Measurements from ENCODE around the gene SETD1B. TPM values are rescaled to one million over a fixed set of nuclear protein-coding genes. Genes with fewer than 3 reads are reported as not detected.

SETD1B gene
- total RNA-seq, 1 donor from 2014 or later: 25.3 TPM

DNA sequence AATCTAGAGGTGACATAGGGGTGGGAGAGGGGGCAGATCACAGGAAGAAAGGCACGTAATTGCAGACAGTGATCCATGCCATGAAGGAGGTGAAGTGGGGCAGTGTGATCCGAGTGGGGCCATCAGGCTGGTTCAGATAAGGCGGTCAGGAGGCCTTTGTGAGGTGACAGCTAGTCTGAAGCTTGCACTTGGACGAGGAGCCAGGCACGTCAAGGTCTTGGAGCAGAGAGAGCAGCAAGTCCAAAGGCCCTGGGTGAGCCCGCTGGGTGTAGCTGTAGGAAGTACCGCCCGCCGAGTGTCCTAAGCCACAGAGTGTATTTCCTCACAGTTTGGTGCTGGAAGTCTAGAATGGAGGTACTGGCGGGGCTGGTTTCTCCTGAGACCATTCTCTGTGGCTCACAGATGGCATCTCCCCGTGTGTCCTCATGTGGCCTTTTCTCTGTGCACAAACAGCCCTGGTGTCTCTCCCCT, 33.9 kb upstream of the SETD1B start:
- TF ChIP-seq, protein P1, sequence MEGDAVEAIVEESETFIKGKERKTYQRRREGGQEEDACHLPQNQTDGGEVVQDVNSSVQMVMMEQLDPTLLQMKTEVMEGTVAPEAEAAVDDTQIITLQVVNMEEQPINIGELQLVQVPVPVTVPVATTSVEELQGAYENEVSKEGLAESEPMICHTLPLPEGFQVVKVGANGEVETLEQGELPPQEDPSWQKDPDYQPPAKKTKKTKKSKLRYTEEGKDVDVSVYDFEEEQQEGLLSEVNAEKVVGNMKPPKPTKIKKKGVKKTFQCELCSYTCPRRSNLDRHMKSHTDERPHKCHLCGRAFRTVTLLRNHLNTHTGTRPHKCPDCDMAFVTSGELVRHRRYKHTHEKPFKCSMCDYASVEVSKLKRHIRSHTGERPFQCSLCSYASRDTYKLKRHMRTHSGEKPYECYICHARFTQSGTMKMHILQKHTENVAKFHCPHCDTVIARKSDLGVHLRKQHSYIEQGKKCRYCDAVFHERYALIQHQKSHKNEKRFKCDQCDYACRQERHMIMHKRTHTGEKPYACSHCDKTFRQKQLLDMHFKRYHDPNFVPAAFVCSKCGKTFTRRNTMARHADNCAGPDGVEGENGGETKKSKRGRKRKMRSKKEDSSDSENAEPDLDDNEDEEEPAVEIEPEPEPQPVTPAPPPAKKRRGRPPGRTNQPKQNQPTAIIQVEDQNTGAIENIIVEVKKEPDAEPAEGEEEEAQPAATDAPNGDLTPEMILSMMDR (IDR thresholded peaks at IDR 0.05; ENCODE audit: unreplicated experiment): no peak
- Mint-ChIP-seq H3K27me3 (ENCODE audit: unreplicated experiment) (no peaks in the 10 kb centered on the region), H3K4me1 (ENCODE audit: unreplicated experiment) (no peaks in the 10 kb centered on the region), H3K27ac (ENCODE audit: unreplicated experiment) (no peak overlapping the region), H3K4me3 (ENCODE audit: unreplicated experiment) (peak overlapping the region; percentile 65), H3K36me3 (ENCODE audit: low read depth, unreplicated experiment) (no peaks in the 10 kb centered on the region), H3K9me3 (ENCODE audit: unreplicated experiment) (no peaks in the 10 kb centered on the region)
- DNase-seq (ENCODE audit: low spot score): no peak

GRCh38 chr12:121770388-121770787, 33.4 kb upstream of the SETD1B start:
- no peaks in the 10 kb centered on the region for H3K4me1 Mint-ChIP-seq (ENCODE audit: unreplicated experiment)

DNA sequence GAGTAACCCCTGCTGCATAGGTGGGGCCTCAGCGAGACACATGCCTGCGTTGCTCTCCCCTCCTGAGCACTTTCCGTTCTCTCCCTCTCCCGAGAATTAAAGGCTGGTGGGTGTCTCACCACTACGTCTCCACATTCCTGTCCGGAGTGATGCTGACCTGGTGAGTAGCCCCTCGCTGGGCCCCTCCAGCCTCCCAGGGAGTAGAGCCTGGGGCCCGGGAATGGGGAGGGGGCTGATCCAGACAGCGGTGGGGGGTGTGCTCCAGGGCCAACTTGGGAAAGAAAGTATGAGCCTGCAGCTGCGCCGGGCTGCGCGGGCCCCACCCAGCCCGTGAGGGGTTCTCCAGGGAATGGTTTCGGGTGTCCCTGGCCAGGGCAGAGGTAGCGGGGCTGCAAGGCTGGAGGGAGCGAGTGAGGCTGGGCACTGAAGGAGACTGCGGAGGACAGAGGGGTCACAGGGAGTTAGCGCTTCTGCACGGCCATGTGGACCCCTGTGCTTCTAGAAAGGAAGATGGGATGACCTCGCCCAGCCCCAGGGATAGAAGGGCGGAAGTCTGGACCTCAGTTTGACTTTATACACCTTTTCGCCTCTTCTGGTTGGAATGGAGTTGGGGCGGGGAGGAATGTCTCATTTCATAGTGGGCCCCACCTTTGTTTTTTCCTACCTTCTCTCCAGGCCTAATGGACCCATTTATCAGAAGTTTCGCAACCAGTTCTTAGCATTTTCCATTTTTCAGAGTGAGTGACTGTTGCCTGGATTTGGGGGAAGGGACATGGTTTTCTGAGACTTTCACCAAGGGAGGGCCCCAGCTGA, 32.8 kb upstream of the SETD1B start:
- DNase-seq (ENCODE audit: low spot score): no peak
- Mint-ChIP-seq H3K9me3 (ENCODE audit: unreplicated experiment) (no peaks in the 10 kb centered on the region), H3K27me3 (ENCODE audit: unreplicated experiment) (peaks cover 1% of the 10 kb centered on the region), H3K27ac (ENCODE audit: unreplicated experiment) (no peak overlapping the region), H3K4me3 (ENCODE audit: unreplicated experiment) (no peak overlapping the region), H3K4me1 (ENCODE audit: unreplicated experiment) (no peaks in the 10 kb centered on the region), H3K36me3 (ENCODE audit: low read depth, unreplicated experiment) (no peaks in the 10 kb centered on the region)
- TF ChIP-seq, protein P1 (IDR thresholded peaks at IDR 0.05; ENCODE audit: unreplicated experiment): no peak

More at GRCh38 chr12:121770388-121770787, 33.4 kb upstream of the SETD1B start:
- H3K27ac Mint-ChIP-seq (ENCODE audit: unreplicated experiment): no peak overlapping the region
- H3K4me3 Mint-ChIP-seq (ENCODE audit: unreplicated experiment): no peak overlapping the region
- peaks cover under 1% of the 10 kb centered on the region for H3K27me3 Mint-ChIP-seq (ENCODE audit: unreplicated experiment)
- no peaks in the 10 kb centered on the region for H3K36me3 Mint-ChIP-seq (ENCODE audit: low read depth, unreplicated experiment)
- no peaks in the 10 kb centered on the region for H3K9me3 Mint-ChIP-seq (ENCODE audit: unreplicated experiment)
- DNase-seq (ENCODE audit: low spot score): no peak
- TF ChIP-seq, protein P1 (IDR thresholded peaks at IDR 0.05; ENCODE audit: unreplicated experiment): no peak

DNA sequence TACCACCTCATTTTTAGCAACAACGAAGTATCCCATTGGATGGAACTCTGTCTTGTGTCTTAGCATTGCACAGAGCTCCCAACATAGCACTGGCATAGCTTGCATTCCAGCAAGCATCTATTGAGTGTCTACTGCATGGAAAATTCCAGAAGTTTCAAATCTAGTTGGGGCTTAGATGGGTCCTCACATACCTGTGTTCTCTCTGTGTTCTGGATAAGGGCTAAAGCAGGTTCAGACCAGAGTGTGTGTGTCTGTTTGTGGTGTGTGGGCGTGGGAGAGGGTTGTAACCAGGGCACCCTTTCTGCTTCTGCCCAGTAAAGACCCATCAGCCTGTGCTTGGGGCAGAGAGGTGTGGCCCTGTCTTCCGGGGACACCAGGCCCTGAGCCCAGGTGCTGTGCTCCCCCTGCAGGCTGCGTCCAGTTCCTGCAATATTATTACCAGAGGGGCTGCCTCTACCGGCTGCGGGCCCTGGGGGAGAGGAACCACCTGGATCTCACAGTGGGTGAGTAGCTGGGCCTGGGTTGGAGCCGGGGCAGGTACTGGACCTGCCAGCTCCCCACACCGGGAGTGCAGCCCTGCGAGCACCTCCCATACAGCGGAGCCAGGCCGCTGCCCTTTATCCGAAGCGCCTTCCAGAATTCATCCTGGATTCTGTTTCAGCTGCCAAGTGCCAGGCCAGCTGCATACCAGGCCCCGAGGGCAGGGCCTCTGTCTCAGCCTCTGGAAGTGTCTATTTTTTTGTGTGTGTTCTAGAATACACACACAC, 30.6 kb upstream of the SETD1B start:
- H3K4me3 Mint-ChIP-seq (ENCODE audit: unreplicated experiment): no peak overlapping the region
- no peaks in the 10 kb centered on the region for H3K36me3 Mint-ChIP-seq (ENCODE audit: low read depth, unreplicated experiment)
- no peaks in the 10 kb centered on the region for H3K4me1 Mint-ChIP-seq (ENCODE audit: unreplicated experiment)
- no peaks in the 10 kb centered on the region for H3K9me3 Mint-ChIP-seq (ENCODE audit: unreplicated experiment)
- no peak overlapping the region for H3K27ac Mint-ChIP-seq (ENCODE audit: unreplicated experiment)
- peak; percentile 75 for DNase-seq (ENCODE audit: low spot score)
- TF ChIP-seq, protein P1 (IDR thresholded peaks at IDR 0.05; ENCODE audit: unreplicated experiment): peak; percentile 79
- peaks cover 1% of the 10 kb centered on the region for H3K27me3 Mint-ChIP-seq (ENCODE audit: unreplicated experiment)

All from endothelial cell (in vitro differentiated cells).